ENCODE results near the gene CHSY1.

- TF ChIP-seq, protein P1, sequence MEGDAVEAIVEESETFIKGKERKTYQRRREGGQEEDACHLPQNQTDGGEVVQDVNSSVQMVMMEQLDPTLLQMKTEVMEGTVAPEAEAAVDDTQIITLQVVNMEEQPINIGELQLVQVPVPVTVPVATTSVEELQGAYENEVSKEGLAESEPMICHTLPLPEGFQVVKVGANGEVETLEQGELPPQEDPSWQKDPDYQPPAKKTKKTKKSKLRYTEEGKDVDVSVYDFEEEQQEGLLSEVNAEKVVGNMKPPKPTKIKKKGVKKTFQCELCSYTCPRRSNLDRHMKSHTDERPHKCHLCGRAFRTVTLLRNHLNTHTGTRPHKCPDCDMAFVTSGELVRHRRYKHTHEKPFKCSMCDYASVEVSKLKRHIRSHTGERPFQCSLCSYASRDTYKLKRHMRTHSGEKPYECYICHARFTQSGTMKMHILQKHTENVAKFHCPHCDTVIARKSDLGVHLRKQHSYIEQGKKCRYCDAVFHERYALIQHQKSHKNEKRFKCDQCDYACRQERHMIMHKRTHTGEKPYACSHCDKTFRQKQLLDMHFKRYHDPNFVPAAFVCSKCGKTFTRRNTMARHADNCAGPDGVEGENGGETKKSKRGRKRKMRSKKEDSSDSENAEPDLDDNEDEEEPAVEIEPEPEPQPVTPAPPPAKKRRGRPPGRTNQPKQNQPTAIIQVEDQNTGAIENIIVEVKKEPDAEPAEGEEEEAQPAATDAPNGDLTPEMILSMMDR (conservative IDR thresholded peaks at IDR 0.05; ENCODE audit: low read length): no peak
- no peak for TF ChIP-seq EZH2phosphoT487 (IDR thresholded peaks at IDR 0.05; ENCODE audit: borderline replicate concordance)
Observed at GRCh38 chr15:101171954-101172353, 79.9 kb downstream of the CHSY1 start.
